Adrenal gland (tissue), 12 donors: ENCODE measurements around the gene STPG4. TPM values are rescaled to one million over a fixed set of nuclear protein-coding genes. Genes with fewer than 3 reads are reported as not detected.

ENCODE experiments used
- DNase-seq, 7 donors: peaks; one replicate each; pipeline ENCODE4 v3.0.0-alpha.2; 2019 to 2020
- H3K27ac ChIP-seq, 5 donors: fragments of 200-600 bp; sonication (generic) in 4 of 5; 1 replicate in 3 of 5; 2 replicates in 2 of 5; pipeline versions ENCODE4 v1.5.1 to v1.8.0; 2016 to 2020; ENCODE audit warnings: mild to moderate bottlenecking in 1 of 5
- H3K27me3 ChIP-seq: fragments of 200-600 bp; 2 replicates; pipeline ENCODE4 v1.8.0; 2021
- H3K36me3 ChIP-seq, 2 donors: fragments of 200-600 bp; replicated peaks in 1 of 2; 1 replicate in 1 of 2; 2 replicates in 1 of 2; pipeline versions ENCODE4 v1.5.1 to v1.8.0; 2018 to 2022
- H3K4me1 ChIP-seq, 2 donors: fragments of 200-600 bp; replicated peaks in 1 of 2; 1 replicate in 1 of 2; 2 replicates in 1 of 2; pipeline versions ENCODE4 v1.5.1 to v1.8.0; 2018 to 2021
- H3K4me3 ChIP-seq, 4 donors: fragments of 200-600 bp; sonication (generic) in 3 of 4; one replicate each; pipeline ENCODE4 v1.5.1; 2016 to 2018
- H3K9me3 ChIP-seq, 3 donors: fragments of 200-600 bp; sonication (generic) in 1 of 3; replicated peaks in 1 of 3; 1 replicate in 2 of 3; 2 replicates in 1 of 3; pipeline versions ENCODE4 v1.5.1 to v1.8.0; 2016 to 2021
- CTCF ChIP-seq, 6 experiments: fragments of 450-650 bp in 4 of 6; fragments of 200-600 bp in 2 of 6; sonication (generic) in 1 of 6; IDR thresholded peaks; 1 replicate in 5 of 6; 2 replicates in 1 of 6; pipeline versions ENCODE4 v1.5.1 to v1.8.0; 2016 to 2021; ENCODE audit warnings: antibody characterized with exemption in 6 of 6, mild to moderate bottlenecking in 2 of 6, moderate library complexity in 1 of 6
- POLR2A ChIP-seq, 2 donors: fragments of 450-650 bp; IDR thresholded peaks; one replicate each; pipeline ENCODE4 v1.6.1; 2017; ENCODE audit warnings: antibody characterized with exemption in 2 of 2, mild to moderate bottlenecking in 2 of 2, moderate library complexity in 1 of 2
- WGBS, 4 donors: extraction: QIAGEN DNeasy Blood & Tissue Kit in 2 of 4; methylation state at CpG; one replicate each; pipeline versions ENCODE4 v1.1.5 to v1.1.7; 2013 to 2017; 5-methylcytosine and 5-hydroxymethylcytosine counted together
- intact Hi-C, 2 donors: fragments of 100-400 bp; cut with DNase I; formaldehyde crosslinking; loops; one replicate each; pipeline versions ENCODE4 v1.14.1 to v1.15.0; 2022 to 2023
- polyA plus RNA-seq, 3 donors: library from polyadenylated mRNA; stranded (reverse); fragments of 200-250 nt in 2 of 3; fragments of 350-450 nt in 1 of 3; fragmentation: Illumina TruSeq in 1 of 3; extraction: RNeasy Lipid Tissue Mini Kit (QIAGEN cat#74804) in 1 of 3; gene quantifications; one replicate each; pipeline ENCODE4 v1.2.3, GENCODE V29; 2013 to 2014
- total RNA-seq, 9 donors: library from RNA; depleted of rRNA in 4 of 9; stranded (reverse); fragments of >200 nt in 4 of 9; fragments of 120-200 nt in 1 of 9; fragmentation: NEBNext Ultra II Directional in 1 of 9; extraction: Animal tissue kit (Norgen Biotek cat#: 25700) in 1 of 9; gene quantifications; one replicate each; pipeline versions ENCODE4 v1.1.0 to v1.2.4, GENCODE V29; 2013 to 2023
- donor health status: healthy with polysubstance abuse.
- donor health status: Bipolar disorder and iron deficiency.
- donor health status: DM: yes; HTN: yes; CAD: no.
- donor health status: DM: no; HTN: no; CAD: no.
- donor health status: DM: no; HTN: no; CAD: no.
- donor health status: DM: yes; HTN: yes; CAD: no.

STPG4 gene
- total and polyA plus RNA-seq, 12 donors: 0.24 to 0.28 TPM; not detected in 10

- peaks cover 6 to 66% of the 10 kb centered on the region in 2 donors for H3K4me1 ChIP-seq
- no peaks in the 10 kb centered on the region for H3K9me3 ChIP-seq
- no peak overlapping the region for H3K4me3 ChIP-seq
- no peaks in the 10 kb centered on the region for H3K36me3 ChIP-seq
- 57 to 66% (median 61%) methylated on average over 8 to 9 of the region's 9 CpGs for WGBS, 4 donors
- peak in 1 of 7 donors; percentile 69 for DNase-seq
- intact Hi-C loops: no loop called here
- TF ChIP-seq POLR2A (IDR thresholded peaks at IDR 0.05) (no peak), CTCF (IDR thresholded peaks at IDR 0.05) (no peak)
- H3K27ac ChIP-seq: peak overlapping the region in 4 of 5 donors; percentile 14 to 83 (median 62)
- no peaks in the 10 kb centered on the region for H3K27me3 ChIP-seq
These were observed 69.0 kb downstream of the STPG4 start for GRCh38 chr2:47086054-47086471.

DNA sequence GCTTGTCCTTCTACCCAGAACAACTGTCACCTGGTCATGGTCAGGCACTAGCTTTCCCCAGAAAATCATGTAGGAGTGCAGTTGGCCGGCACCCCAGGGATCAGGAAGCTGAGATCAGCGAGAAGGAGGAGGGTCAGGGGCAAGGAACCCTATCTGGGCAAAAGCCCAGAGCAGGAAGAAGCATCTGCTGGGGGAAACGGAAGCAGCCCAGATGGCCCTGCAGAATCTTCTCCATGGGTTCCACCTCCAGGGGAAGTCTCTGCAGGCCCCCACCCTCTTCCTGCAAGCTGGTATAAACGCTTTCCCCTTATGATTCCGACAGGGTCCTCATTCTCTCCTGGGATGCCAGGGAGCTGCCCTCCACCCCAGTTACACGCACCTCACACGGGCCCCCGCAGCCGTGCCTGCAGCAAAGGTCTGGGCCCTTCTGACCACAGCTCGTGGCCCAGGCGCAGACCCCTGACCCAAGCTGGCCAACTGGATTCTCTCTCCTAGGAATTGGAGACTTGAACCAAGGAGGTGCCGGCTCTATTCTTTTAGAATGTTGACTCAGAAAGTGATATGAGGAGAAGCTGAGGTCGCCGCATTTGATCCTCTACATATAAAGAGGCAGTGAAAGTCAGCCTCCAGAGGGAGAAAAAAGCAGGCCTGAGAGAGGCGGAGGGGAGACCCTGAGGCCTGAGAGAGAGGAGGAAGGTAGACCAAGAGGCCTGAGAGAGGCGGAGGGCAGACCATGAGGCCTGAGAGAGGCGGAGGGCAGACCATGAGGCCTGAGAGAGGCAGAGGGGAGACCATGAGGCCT, 71.0 kb downstream of the STPG4 start:
- peaks cover 11 to 68% of the 10 kb centered on the region in 2 donors for H3K4me1 ChIP-seq
- H3K36me3 ChIP-seq: no peaks in the 10 kb centered on the region
- H3K9me3 ChIP-seq: no peaks in the 10 kb centered on the region
- TF ChIP-seq POLR2A (IDR thresholded peaks at IDR 0.05): no peak
- TF ChIP-seq CTCF (IDR thresholded peaks at IDR 0.05): no peak
- peak overlapping the region in 4 of 5 donors; percentile 6 to 83 (median 60) for H3K27ac ChIP-seq
- intact Hi-C loops: no loop called here
- 70 to 80% (median 78%) methylated on average over 17 of the region's 17 CpGs for WGBS, 4 donors
- H3K27me3 ChIP-seq: no peaks in the 10 kb centered on the region
- peak in 5 of 7 donors; percentile 53 to 77 (median 60) for DNase-seq
- H3K4me3 ChIP-seq: no peak overlapping the region

- intact Hi-C loops: no loop called here
- 70 to 88% (median 87%) methylated on average over 2 to 3 of the region's 3 CpGs for WGBS, 4 donors
- TF ChIP-seq POLR2A (IDR thresholded peaks at IDR 0.05): no peak
- TF ChIP-seq CTCF (IDR thresholded peaks at IDR 0.05): no peak
- Histone ChIP-seq H3K36me3 (no peaks in the 10 kb centered on the region), H3K4me3 (no peak overlapping the region), H3K9me3 (no peaks in the 10 kb centered on the region), H3K4me1 (peaks cover 11 to 68% of the 10 kb centered on the region in 2 donors), H3K27ac (peak overlapping the region in 2 of 5 donors; percentile 78 to 83), H3K27me3 (no peaks in the 10 kb centered on the region)
- DNase-seq: no peak
These were observed 71.6 kb downstream of the STPG4 start for GRCh38 chr2:47083485-47083884.

- peaks cover 7 to 64% of the 10 kb centered on the region in 2 donors for H3K4me1 ChIP-seq
- no peaks in the 10 kb centered on the region for H3K36me3 ChIP-seq
- H3K27me3 ChIP-seq: no peaks in the 10 kb centered on the region
- H3K27ac ChIP-seq: peak overlapping the region in 2 of 5 donors; percentile 78 to 83
- no peak overlapping the region for H3K4me3 ChIP-seq
- WGBS, 4 donors: 83 to 93% (median 89%) methylated on average over 6 of the region's 6 CpGs
- intact Hi-C loops: no loop called here
- TF ChIP-seq POLR2A (IDR thresholded peaks at IDR 0.05) (no peak), CTCF (IDR thresholded peaks at IDR 0.05) (no peak)
- H3K9me3 ChIP-seq: no peaks in the 10 kb centered on the region
- DNase-seq: no peak
These were observed 72.1 kb downstream of the STPG4 start for GRCh38 chr2:47083005-47083404.
